Testis (tissue), 3 donors: ENCODE measurements around the gene GJB2. TPM values are rescaled to one million over a fixed set of nuclear protein-coding genes. Genes with fewer than 3 reads are reported as not detected.

Experiments used
- DNase-seq: peaks from one replicate; pipeline ENCODE4 v3.0.0-alpha.2; 2019
- H3K27ac ChIP-seq, 2 donors: fragments of 200-600 bp; sonication (generic); one replicate each; pipeline ENCODE4 v1.5.1; 2019
- H3K27me3 ChIP-seq: fragments of 200-600 bp; sonication (generic); one replicate; pipeline ENCODE4 v1.5.1; 2019
- H3K36me3 ChIP-seq: fragments of 200-600 bp; sonication (generic); one replicate; pipeline ENCODE4 v1.5.1; 2017; ENCODE audit warnings: low read depth; ENCODE audit errors: missing control alignments
- H3K4me1 ChIP-seq: fragments of 200-600 bp; sonication (generic); one replicate; pipeline ENCODE4 v1.5.1; 2019
- H3K4me3 ChIP-seq, 2 donors: fragments of 200-600 bp; sonication (generic); one replicate each; pipeline ENCODE4 v1.5.1; 2017 to 2019
- H3K9me3 ChIP-seq: fragments of 200-600 bp; sonication (generic); one replicate; pipeline ENCODE4 v1.5.1; 2017
- CTCF ChIP-seq, 3 experiments: fragments of 450-650 bp in 2 of 3; fragments of 200-600 bp in 1 of 3; sonication (generic) in 1 of 3; IDR thresholded peaks; one replicate each; pipeline ENCODE4 v1.5.1; 2016 to 2019; ENCODE audit warnings: antibody characterized with exemption in 3 of 3, mild to moderate bottlenecking in 2 of 3, moderate library complexity in 1 of 3
- POLR2A ChIP-seq: fragments of 450-650 bp; IDR thresholded peaks from one replicate; pipeline ENCODE4 v1.6.1; 2017; ENCODE audit warnings: antibody characterized with exemption, mild to moderate bottlenecking, moderate library complexity
- WGBS, 2 donors: methylation state at CpG; one replicate each; pipeline ENCODE4 v1.1.5; 2018; 5-methylcytosine and 5-hydroxymethylcytosine counted together
- intact Hi-C: fragments of 100-400 bp; cut with DNase I; formaldehyde crosslinking; loops from one replicate; pipeline ENCODE4 v1.15.1; 2023; ENCODE audit warnings: low total_unique reads
- polyA plus RNA-seq: library from polyadenylated mRNA; stranded (reverse); fragments of 350-450 nt; fragmentation: Illumina TruSeq; extraction: RNeasy Lipid Tissue Mini Kit (QIAGEN cat#74804); gene quantifications from one replicate; pipeline ENCODE4 v1.2.3, GENCODE V29; 2014; ENCODE audit warnings: low read depth, low replicate concordance; ENCODE audit not compliant: insufficient read depth
- total RNA-seq, 2 donors: library from RNA; depleted of rRNA; stranded (reverse); fragments of >200 nt; gene quantifications; one replicate each; pipeline ENCODE4 v1.2.3, GENCODE V29; 2016

The GJB2 gene
- total and polyA plus RNA-seq, 3 donors from 2014 or later, result 2.5 to 3.1 (median 2.9) TPM

GRCh38 chr13:20190481-20191310 is 2.0 kb downstream of the GJB2 start:
- intact Hi-C loops, result no loop called here
- TF ChIP-seq CTCF (IDR thresholded peaks at IDR 0.05), result no peak
- no peak for TF ChIP-seq POLR2A
- H3K9me3 ChIP-seq, result no peaks in the 10 kb centered on the region
- H3K4me1 ChIP-seq, result peaks cover 8% of the 10 kb centered on the region
- DNase-seq, result no peak
- H3K4me3 ChIP-seq, result no peak overlapping the region
- WGBS, 2 donors, result 83 to 87% methylated on average over 16 of the region's 16 CpGs
- no peak overlapping the region for H3K27ac ChIP-seq
- H3K36me3 ChIP-seq, result no peaks in the 10 kb centered on the region
- no peaks in the 10 kb centered on the region for H3K27me3 ChIP-seq

GRCh38 chr13:20190076-20190475 is 2.7 kb downstream of the GJB2 start:
- Histone ChIP-seq H3K9me3 (no peaks in the 10 kb centered on the region), H3K27me3 (no peaks in the 10 kb centered on the region), H3K4me3 (no peak overlapping the region), H3K27ac (no peak overlapping the region), H3K36me3 (no peaks in the 10 kb centered on the region), H3K4me1 (peaks cover 8% of the 10 kb centered on the region)
- intact Hi-C loops, result no loop called here
- 78 to 86% methylated on average over 5 of the region's 5 CpGs for WGBS, 2 donors
- TF ChIP-seq POLR2A (no peak), CTCF (IDR thresholded peaks at IDR 0.05) (no peak)
- no peak for DNase-seq

- Histone ChIP-seq H3K4me1 (peaks cover 8% of the 10 kb centered on the region), H3K9me3 (no peaks in the 10 kb centered on the region), H3K27me3 (no peaks in the 10 kb centered on the region), H3K36me3 (no peaks in the 10 kb centered on the region), H3K4me3 (no peak overlapping the region), H3K27ac (no peak overlapping the region)
- intact Hi-C loops, result no loop called here
- TF ChIP-seq POLR2A, result no peak
- no peak for TF ChIP-seq CTCF (IDR thresholded peaks at IDR 0.05)
- no peak for DNase-seq
- WGBS, 2 donors, result 87 to 91% methylated on average over 28 of the region's 28 CpGs
Observed at GRCh38 chr13:20188667-20189553, 3.8 kb downstream of the GJB2 start.

- intact Hi-C loops, result no loop called here
- WGBS, 2 donors, result 64 to 85% methylated on average over 4 to 6 of the region's 6 CpGs
Observed at GRCh38 chr13:20186771-20187170, 6.0 kb downstream of the GJB2 start.

More at GRCh38 chr13:20186771-20187170, 6.0 kb downstream of the GJB2 start:
- Histone ChIP-seq H3K4me1 (peaks cover under 1% of the 10 kb centered on the region), H3K36me3 (no peaks in the 10 kb centered on the region), H3K27me3 (no peaks in the 10 kb centered on the region), H3K9me3 (no peaks in the 10 kb centered on the region), H3K27ac (no peak overlapping the region), H3K4me3 (no peak overlapping the region)
- TF ChIP-seq POLR2A, result no peak
- TF ChIP-seq CTCF (IDR thresholded peaks at IDR 0.05), result no peak
- DNase-seq, result no peak
